HG02571 (cell line): Measurements from ENCODE around the gene PPP1CC.

Experiments used
- ATAC-seq: cut with Tn5 transposase; IDR thresholded peaks from one replicate; pipeline ENCODE4 v1.9.1; 2021; ENCODE audit warnings: mild to moderate bottlenecking, moderate library complexity; ENCODE audit not compliant: unreplicated experiment

PPP1CC gene

DNA sequence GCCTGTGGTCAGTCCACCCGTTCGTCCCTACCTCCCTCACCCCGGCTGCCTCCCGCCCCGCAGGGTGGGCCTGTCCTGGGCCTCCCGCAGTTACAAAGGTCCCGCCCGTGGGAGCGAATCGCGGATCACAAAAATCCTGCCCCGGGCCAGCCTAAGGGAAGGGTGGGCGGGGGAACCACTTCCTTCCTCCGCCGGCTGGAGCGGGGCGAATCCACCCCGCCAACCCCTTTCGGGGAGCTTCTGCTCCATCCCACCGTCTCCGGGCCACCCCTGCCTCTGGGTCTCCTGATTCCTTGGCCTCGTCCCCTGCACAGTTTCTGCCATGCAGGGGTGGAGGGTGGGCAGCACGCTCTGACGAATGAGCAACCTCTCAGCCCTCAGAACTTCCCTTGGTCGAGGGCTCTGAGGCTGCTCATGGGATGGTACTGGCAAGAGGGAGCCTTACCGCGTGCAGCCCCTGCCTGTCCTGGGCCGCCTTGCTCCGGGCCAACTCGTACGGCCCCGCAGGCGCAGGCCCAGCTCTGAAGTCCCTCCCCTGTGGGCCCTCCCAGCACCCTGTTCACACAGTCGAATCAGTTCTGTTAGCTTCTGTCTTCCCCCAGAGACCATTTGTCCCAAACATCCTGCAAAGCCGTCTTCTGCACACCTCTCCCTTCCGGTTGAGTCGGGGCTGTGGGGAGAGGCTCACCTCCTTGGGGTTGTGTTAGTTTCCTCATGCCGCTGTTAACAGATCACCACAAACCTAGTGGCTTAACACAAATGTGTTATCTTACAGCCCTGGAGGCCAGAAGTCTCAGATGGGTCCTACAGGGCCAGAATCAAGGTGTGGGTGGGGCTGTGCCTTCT is 53.2 kb downstream of the PPP1CC start:
- no peak for ATAC-seq

DNA sequence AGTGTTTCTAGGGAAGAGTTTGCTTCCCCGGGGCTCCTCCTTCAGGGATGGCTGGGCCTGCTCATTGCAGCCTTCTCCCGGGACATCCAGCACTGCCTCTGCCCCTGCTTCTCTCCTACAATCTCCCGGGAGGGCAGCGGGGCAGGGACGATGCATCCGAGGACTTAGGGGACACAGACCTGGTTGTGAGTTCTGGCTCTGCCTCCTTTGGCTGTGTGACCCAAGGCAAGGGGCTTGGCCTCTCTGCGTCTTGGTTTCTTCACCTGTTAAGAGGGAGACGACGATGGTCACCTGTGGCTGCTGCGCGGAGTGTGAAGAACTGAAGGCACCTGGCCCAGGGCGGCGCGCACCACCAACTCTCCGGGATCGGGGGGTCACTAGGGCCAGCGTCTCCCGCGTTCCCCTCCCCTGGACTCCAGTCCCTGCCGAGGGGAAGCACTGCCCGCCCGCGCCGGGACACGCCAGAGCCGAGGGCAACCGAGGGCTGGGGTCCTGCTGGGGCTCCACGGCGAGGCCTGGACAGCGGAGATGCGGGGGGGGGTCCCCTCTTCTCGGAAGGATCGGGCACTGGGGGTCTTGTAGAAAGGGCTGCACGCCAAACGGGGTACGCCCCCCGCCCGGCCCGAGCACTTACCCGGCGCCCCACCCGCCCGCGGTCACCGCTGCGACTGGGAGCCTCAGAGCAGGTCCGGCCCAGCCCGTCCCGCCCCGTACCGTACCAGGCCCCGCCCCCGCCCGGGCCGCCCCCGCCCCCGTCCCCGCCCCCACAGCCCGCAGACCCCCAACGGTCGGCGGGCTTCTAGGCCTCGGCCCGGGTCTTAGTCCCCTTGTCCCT is 54.0 kb downstream of the PPP1CC start, which contains the start of gene HVCN1:
HVCN1 (minus strand) TSS at position 670 of the 835 bp plus-strand sequence. CDS start 5,870 bp downstream, outside the sequence.
- no peak for ATAC-seq

DNA sequence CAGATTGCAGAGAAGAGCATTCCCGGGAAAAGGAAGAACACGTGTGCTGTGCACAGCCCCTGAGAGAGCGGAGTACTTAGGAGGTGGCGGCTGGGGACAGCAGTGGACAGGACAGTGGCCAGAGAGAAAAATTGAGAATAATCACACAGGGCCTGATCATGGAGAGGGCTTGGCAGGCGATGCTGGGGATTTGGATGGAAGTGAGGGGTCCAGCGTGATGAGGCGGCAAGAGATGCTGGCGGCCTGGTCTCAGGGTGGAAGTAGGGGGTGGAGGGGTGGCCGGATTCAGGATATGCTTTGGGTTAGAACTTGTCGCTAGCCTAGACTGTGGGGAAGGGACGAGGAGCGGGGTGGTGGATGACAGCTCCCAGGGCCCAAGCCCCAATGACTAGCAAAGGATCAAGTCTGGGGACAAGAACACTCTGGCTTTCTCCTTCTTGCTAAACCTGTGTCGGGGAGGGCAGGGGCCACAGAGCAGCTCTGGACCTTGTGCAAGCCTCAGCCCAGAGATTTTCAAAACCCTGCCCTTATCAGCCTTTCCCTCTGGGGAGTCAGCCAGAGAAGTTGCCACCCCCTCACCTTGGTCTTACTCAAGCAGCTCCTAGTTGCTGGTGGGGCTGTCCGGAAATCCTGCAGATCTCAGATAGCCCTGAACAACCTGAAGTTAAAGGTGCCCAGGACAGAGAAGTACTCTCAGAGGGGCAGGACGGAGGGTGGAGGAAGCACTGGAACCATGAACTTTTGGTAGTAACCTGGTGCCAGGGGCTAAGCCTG is 55.1 kb downstream of the PPP1CC start:
- no peak for ATAC-seq

DNA sequence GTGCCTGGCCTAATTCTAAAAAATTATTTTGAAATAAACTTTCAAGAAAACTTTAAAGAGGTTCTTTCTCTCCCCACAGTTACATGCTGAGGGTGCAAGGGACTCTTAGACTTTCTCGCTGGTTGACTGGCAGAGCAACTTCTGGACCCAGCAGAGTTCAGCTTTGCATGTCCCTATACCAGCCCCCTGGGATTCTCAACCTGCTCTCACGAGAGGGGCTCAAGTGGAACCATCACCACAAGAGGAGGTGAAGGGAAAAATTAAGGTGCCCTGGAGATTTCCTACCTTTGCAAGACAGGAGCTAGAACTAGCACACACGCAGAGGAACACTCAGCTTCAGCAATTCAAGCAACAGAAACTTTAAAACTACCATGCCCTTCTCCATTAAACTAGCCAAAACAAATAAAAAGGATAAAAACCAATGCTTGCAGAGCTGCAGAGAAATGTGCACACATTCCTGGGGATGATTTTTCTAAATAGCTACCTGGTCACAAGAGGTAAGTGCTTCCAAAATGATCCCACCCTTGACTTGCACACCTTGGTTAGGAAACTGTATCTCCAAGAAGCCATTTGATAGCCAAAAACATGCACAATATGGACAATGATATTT is 56.3 kb downstream of the PPP1CC start:
- ATAC-seq = no peak

DNA sequence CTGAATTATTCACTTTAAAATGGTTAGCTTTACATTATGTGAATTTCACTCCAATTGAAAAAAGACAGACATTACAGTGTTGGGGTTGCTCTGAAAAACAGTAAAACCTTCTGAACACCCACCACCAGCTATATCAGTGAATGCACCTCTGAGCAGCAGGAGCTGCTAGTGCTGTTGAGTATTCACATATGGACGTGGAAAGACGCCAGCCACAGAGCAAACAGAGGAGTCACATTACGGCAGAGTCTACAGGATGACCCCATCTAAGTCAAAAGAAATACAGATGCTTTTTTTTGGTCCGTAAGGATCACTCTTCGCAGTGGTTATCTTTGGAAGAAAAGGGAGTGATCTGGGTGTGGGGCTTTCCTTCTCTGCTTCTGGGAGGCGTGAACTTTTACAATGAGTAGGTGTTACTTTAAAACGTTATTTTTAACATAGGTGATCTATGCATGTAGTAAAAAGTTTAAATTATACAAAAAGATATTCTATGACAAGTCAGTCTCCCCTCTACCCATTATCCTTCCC is 58.3 kb downstream of the PPP1CC start:
- no peak for ATAC-seq

DNA sequence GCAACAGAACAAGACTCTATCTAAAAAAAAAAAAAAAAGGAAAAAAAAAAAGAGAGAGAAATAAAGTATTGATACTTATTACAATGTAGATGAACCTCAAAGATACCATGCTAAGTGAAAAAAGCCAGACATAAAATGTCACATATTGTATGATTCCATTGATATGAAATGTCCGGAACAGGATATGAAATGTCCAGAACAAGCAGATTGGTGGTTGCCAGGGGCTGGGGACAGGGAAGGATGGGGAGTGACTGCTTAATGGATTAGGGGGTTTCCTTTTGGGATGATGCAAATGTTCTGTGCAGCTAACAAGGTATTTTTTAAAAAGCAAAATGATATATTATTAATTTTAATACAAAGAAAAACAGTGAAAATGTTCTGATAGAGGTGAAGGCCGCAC is 58.8 kb downstream of the PPP1CC start:
- no peak for ATAC-seq

DNA sequence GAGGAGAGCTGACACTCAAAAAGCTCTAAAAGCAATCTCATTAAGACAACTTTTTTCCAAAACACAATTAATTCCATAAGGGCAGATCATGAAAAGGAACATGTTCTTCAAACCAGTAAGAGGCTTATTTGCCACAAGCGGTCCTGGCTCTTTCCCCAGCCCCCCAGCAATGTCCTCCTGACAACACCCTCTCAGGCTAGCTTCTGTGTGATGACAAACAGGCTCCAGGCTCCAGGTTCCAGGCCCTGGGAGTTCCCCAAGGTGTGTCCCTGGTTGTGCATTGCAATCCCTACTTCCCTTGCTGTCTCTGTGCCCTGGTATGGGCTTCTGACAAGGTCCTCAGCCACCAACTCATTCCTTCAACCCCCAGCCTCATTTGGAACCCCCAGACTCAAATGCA is 62.7 kb downstream of the PPP1CC start:
- ATAC-seq = no peak

DNA sequence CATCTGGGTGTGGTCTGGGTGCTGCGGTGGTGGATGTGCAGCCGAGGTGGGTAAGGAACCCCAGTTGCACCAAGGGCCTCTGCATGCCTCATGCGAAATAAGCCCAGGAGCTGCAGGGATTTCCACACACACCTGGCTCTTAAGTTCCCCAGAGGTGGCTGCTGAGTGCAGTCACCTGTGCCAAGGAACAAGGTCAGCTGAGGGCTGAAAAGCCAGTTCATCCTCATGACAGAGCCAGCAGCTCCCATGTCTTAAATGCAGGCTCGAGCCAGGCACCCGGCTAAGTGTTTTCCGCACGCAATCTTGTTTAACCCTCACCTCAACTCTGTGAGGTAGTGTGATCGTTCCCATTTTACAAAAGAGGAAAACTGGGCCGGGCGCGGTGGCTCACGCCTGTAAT is 63.5 kb downstream of the PPP1CC start:
- no peak for ATAC-seq

DNA sequence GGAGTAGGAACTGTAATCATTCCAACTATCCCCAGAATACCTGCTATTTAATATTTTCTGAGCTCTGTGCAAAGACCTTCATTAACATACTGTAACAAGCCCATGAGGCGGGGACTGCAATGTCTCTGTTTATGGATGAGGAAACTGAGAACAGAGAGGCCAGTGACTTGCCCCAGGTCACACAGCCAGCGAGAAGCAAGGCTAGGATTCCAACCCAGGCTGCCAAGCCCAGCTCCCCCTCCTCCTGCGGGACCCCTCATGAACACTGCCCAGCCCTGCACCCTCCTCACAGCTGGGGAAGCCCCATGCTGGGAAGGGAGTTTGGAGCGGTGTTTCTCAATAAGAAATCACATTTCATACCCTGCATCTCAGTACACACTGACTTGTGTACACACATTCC is 64.7 kb downstream of the PPP1CC start:
- ATAC-seq = peak; percentile 7

DNA sequence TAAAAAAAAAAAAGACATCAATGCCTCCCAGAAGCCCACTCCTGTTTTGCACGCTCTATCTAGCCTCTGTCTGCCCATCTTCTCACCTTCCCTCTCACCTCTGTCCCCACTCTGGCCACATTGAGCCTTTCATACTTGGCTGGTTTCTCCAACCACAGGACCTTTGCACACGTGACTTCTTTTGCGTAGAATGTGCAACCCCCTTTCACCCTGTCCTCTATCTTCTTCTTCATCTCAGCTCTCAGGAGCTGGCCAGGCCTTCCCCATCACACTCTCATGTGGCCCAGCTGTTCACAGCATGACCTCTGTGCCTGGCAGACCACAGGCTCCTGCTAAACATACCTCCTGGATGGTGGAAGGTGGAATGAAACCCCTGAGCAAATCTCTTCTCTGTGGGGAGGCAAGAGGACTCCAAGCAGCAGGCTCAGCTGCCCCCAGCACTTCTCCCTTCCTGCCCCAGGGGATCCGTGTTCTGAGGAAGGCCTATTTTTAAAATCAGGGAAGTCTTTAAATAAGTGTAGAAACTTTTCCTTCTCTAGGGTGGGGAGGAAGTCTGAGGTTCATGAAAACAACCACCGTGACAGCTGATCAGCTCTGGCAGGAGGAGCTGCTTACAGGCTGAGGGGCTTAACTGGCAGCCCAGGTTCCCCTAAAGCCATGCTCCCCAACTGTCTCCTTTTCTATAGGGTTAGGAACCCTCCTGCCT is 65.3 kb downstream of the PPP1CC start:
- ATAC-seq = peak; percentile 69

DNA sequence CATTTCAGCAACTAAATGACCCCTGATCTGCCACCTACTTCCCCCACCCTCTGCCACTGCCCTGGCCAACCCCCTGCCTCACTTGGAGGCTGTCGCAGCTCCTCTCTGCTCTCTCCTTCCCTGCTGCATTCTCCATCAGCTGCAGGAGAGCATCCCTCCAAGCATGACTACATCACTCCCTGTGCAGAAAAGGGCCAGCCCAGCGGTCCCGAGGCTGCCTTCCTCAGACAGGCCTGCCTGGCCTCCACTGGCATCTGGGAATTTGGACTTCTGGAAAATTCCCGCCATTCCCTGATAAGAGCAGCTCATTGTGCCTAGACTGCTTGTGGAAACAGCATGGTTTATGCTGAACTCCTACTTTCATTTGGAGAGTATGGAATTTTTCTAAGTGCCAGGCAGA is 66.5 kb downstream of the PPP1CC start:
- no peak for ATAC-seq

DNA sequence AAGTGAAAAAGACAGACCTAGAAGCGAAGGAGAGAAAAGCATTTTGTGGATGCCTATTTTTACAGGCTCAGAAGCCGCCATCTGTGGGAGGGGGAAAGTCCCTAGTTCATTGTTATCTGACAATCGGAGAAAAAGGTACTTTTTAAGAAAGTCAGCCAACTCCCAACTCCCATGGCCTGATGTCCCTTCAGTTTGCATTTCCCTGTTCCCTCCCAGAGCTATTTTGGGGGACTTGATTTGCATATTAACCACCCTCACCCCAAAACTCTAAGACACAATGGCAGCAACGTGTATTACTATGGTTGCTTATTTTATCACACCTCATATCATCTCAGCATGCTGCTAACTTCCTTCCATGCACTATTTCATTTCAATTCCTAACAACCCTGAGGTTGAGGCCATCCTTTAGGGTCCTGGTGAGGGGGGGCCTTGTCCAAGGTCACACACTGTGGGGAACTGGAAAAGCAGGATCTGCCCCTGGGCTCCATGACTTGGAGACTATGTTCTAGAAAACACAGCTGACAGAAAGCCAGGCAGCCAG is 72.5 kb downstream of the PPP1CC start:
- peak; percentile 49 for ATAC-seq
